Stomach (tissue), 4 donors: Measurements from ENCODE around the gene FAS.

ENCODE experiments used
- CTCF ChIP-seq, 7 experiments: fragments of 450-650 bp in 4 of 7; fragments of 200-600 bp in 3 of 7; sonication (generic) in 3 of 7; IDR thresholded peaks; one replicate each; pipeline ENCODE4 v1.5.1; 2016 to 2019; ENCODE audit warnings: antibody characterized with exemption in 7 of 7, control low read depth in 2 of 7, mild to moderate bottlenecking in 1 of 7
- EP300 ChIP-seq: sonication (generic); formaldehyde crosslinking; IDR thresholded peaks from one replicate; pipeline ENCODE4 v1.6.1; 2017; ENCODE audit warnings: antibody characterized with exemption
- POLR2A ChIP-seq, 4 donors: fragments of 450-650 bp; IDR thresholded peaks; one replicate each; pipeline ENCODE4 v1.6.1; 2016; ENCODE audit warnings: antibody characterized with exemption in 4 of 4, control low read depth in 2 of 4, mild to moderate bottlenecking in 1 of 4, moderate library complexity in 1 of 4
- POLR2AphosphoS5 ChIP-seq, 3 donors: sonication (generic); formaldehyde crosslinking; IDR thresholded peaks; one replicate each; pipeline ENCODE4 v1.6.1; 2016; ENCODE audit warnings: antibody characterized with exemption in 3 of 3

- no peak for TF ChIP-seq CTCF (IDR thresholded peaks at IDR 0.05)
- no peak for TF ChIP-seq POLR2A (IDR thresholded peaks at IDR 0.05)
- TF ChIP-seq POLR2AphosphoS5 (IDR thresholded peaks at IDR 0.05): peak in 2 of 3 donors; percentile 27 to 28
- no peak for TF ChIP-seq EP300
Observed at GRCh38 chr10:88946965-88947590, 43.5 kb upstream of the FAS start.
